Fibroblast of skin of right biceps (primary cell): ENCODE data around the gene ATAD3B.
A peak's percentile ranks its signal among the peaks of the same experiment; 100 is the strongest.

Source experiments
- DNase-seq: peaks from one replicate; pipeline ENCODE4 v3.0.0-alpha.2; 2013

The ATAD3B gene

GRCh38 chr1:1536019-1536937 lies 64.7 kb downstream of the ATAD3B start:
- no peak for DNase-seq

- no peak for DNase-seq
Measured at GRCh38 chr1:1536938-1537546, 65.5 kb downstream of the ATAD3B start.

GRCh38 chr1:1537626-1538250 lies 66.2 kb downstream of the ATAD3B start:
- DNase-seq = no peak

- no peak for DNase-seq
Measured at GRCh38 chr1:1538334-1538733, 66.8 kb downstream of the ATAD3B start.

- DNase-seq = no peak
Measured at GRCh38 chr1:1538989-1539309, 67.4 kb downstream of the ATAD3B start.

- peak; percentile 33 for DNase-seq
Measured at GRCh38 chr1:1539310-1540089, 67.9 kb downstream of the ATAD3B start.

GRCh38 chr1:1540090-1540817 lies 68.7 kb downstream of the ATAD3B start, which contains the start of gene TMEM240:
Gene TMEM240 (minus strand): TSS chr1:1540624. CDS start chr1:1540346, 278 bp downstream.
- DNase-seq = peak; percentile 84

- DNase-seq = no peak
Measured at GRCh38 chr1:1540818-1541628, 69.5 kb downstream of the ATAD3B start.

GRCh38 chr1:1541956-1542765 lies 70.6 kb downstream of the ATAD3B start:
- no peak for DNase-seq

- no peak for DNase-seq
Measured at GRCh38 chr1:1542766-1543705, 71.5 kb downstream of the ATAD3B start.

GRCh38 chr1:1543706-1544099 lies 72.1 kb downstream of the ATAD3B start:
- no peak for DNase-seq

- DNase-seq = no peak
Measured at GRCh38 chr1:1544544-1544943, 73.0 kb downstream of the ATAD3B start.
